Loucy (cell line): ENCODE measurements around the gene TRIM33.

Experiments
- CTCF ChIP-seq: fragments of 200-600 bp; sonication (generic); conservative IDR thresholded peaks from 2 replicates; pipeline ENCODE4 v1.5.1; 2014; ENCODE audit warnings: mild to moderate bottlenecking, antibody characterized with exemption, low read length
- EZH2phosphoT487 ChIP-seq: fragments of 200-600 bp; IDR thresholded peaks from 2 replicates; pipeline ENCODE4 v1.6.1; 2018; ENCODE audit warnings: antibody characterized with exemption, mild to moderate bottlenecking, moderate library complexity, borderline replicate concordance

- TF ChIP-seq CTCF (no peak), EZH2phosphoT487 (no peak)
Observed at GRCh38 chr1:114554577-114554976, 43.6 kb upstream of the TRIM33 start.
